Activated T-cell treated with anti-CD3 and anti-CD28 coated beads, Interleukin-2, amount 50 U/mL, for 48 hours (primary cell): ENCODE results near the gene LRP1.

Source experiments
- DNase-seq, 2 experiments: peaks; one replicate each; pipeline ENCODE4 v3.0.0-alpha.2; 2020

The LRP1 gene

GRCh38 chr12:57238854-57239554 is 110.7 kb downstream of the LRP1 start:
- peak; percentile 96 to 97 for DNase-seq

- DNase-seq: peak in 1 of 2 experiments; percentile 51
Measured at GRCh38 chr12:57239587-57240065, 111.3 kb downstream of the LRP1 start.

- peak; percentile 80 to 82 for DNase-seq
Measured at GRCh38 chr12:57240066-57240921, 112.0 kb downstream of the LRP1 start.

- peak in 1 of 2 experiments; percentile 53 for DNase-seq
Measured at GRCh38 chr12:57240926-57241401, 112.7 kb downstream of the LRP1 start.

- DNase-seq: peak in 1 of 2 experiments; percentile 56
Measured at GRCh38 chr12:57241402-57242310, 113.4 kb downstream of the LRP1 start.

GRCh38 chr12:57242329-57242690 is 114.0 kb downstream of the LRP1 start:
- no peak for DNase-seq

GRCh38 chr12:57242691-57243454 is 114.6 kb downstream of the LRP1 start:
- DNase-seq: peak; percentile 87

GRCh38 chr12:57243521-57244311 is 115.4 kb downstream of the LRP1 start:
- DNase-seq: peak; percentile 92 to 93

- DNase-seq: peak in 1 of 2 experiments; percentile 24
Measured at GRCh38 chr12:57244312-57244696, 116.0 kb downstream of the LRP1 start.

- DNase-seq: no peak
Measured at GRCh38 chr12:57247041-57247440, 118.8 kb downstream of the LRP1 start.

- peak in 1 of 2 experiments; percentile 11 for DNase-seq
Measured at GRCh38 chr12:57248934-57249742, 120.9 kb downstream of the LRP1 start.

- DNase-seq: no peak
Measured at GRCh38 chr12:57250541-57250940, 122.3 kb downstream of the LRP1 start.

GRCh38 chr12:57250956-57251355 is 122.7 kb downstream of the LRP1 start, which contains the start of gene STAC3:
Gene STAC3, minus strand, starts transcription at chr12:57251187. Its CDS starts 1,551 bp downstream, at chr12:57249636.
- DNase-seq: no peak

GRCh38 chr12:57254506-57255280 is 126.4 kb downstream of the LRP1 start:
- no peak for DNase-seq

GRCh38 chr12:57255916-57256315 is 127.6 kb downstream of the LRP1 start:
- no peak for DNase-seq

GRCh38 chr12:57258977-57259970 is 131.0 kb downstream of the LRP1 start:
- DNase-seq: no peak

- no peak for DNase-seq
Measured at GRCh38 chr12:57260366-57260765, 132.1 kb downstream of the LRP1 start.

- no peak for DNase-seq
Measured at GRCh38 chr12:57261428-57261865, 133.2 kb downstream of the LRP1 start.
